Mesenteric fat pad (tissue), 1 donor: ENCODE measurements around the gene PTPN13. TPM values are rescaled to one million over a fixed set of nuclear protein-coding genes. Genes with fewer than 3 reads are reported as not detected.

ENCODE experiments used
- DNase-seq: peaks from one replicate; pipeline ENCODE4 v3.0.0-alpha.2; 2020; ENCODE audit warnings: low spot score
- total RNA-seq: library from RNA; stranded (reverse); fragmentation: NEBNext Ultra II Directional; extraction: Animal tissue kit (Norgen Biotek cat#: 25700); gene quantifications from one replicate; pipeline ENCODE4 v1.2.1, GENCODE V29; 2021
- donor health status: DM: yes; HTN: yes; CAD: no.

The PTPN13 gene
- total RNA-seq, 1 donor from 2014 or later = 13.2 TPM

- DNase-seq = no peak
Measured at GRCh38 chr4:86586626-86587380, 7.3 kb upstream of the PTPN13 start.

- DNase-seq = no peak
Measured at GRCh38 chr4:86587381-86588140, 6.6 kb upstream of the PTPN13 start.

- no peak for DNase-seq
Measured at GRCh38 chr4:86592553-86593249, 1.4 kb upstream of the PTPN13 start.

- no peak for DNase-seq
Measured at GRCh38 chr4:86594559-86595425, 677 bp downstream of the PTPN13 start.

GRCh38 chr4:86595426-86595805 is 1.3 kb downstream of the PTPN13 start:
- no peak for DNase-seq

- DNase-seq = no peak
Measured at GRCh38 chr4:86596807-86597206, 2.7 kb downstream of the PTPN13 start.

GRCh38 chr4:86600007-86600653 is 6.0 kb downstream of the PTPN13 start:
- DNase-seq = no peak

GRCh38 chr4:86603311-86603885 is 9.3 kb downstream of the PTPN13 start:
- no peak for DNase-seq

GRCh38 chr4:86606809-86607208 is 12.7 kb downstream of the PTPN13 start:
- DNase-seq = no peak

GRCh38 chr4:86608757-86609375 is 14.8 kb downstream of the PTPN13 start:
- no peak for DNase-seq

- DNase-seq = no peak
Measured at GRCh38 chr4:86611757-86612156, 17.6 kb downstream of the PTPN13 start.

- DNase-seq = no peak
Measured at GRCh38 chr4:86613734-86614133, 19.6 kb downstream of the PTPN13 start.

GRCh38 chr4:86614865-86615264 is 20.8 kb downstream of the PTPN13 start:
- DNase-seq = no peak

- no peak for DNase-seq
Measured at GRCh38 chr4:86615501-86615900, 21.4 kb downstream of the PTPN13 start.

- DNase-seq = no peak
Measured at GRCh38 chr4:86619656-86620055, 25.5 kb downstream of the PTPN13 start.

GRCh38 chr4:86621435-86621834 is 27.3 kb downstream of the PTPN13 start:
- no peak for DNase-seq

GRCh38 chr4:86626066-86626465 is 32.0 kb downstream of the PTPN13 start:
- DNase-seq = no peak

GRCh38 chr4:86627462-86628135 is 33.5 kb downstream of the PTPN13 start:
- no peak for DNase-seq

- no peak for DNase-seq
Measured at GRCh38 chr4:86630629-86631028, 36.5 kb downstream of the PTPN13 start.
